22Rv1 (cell line): ENCODE results near the gene APCS.

ENCODE experiments used
- H3K27ac ChIP-seq: fragments of 450-650 bp; 2 replicates; pipeline ENCODE4 v1.5.1; 2017
- ZFX ChIP-seq: fragments of 450-650 bp; IDR thresholded peaks from 2 replicates; pipeline ENCODE4 v1.6.1; 2017; ENCODE audit warnings: antibody characterized with exemption, borderline replicate concordance
- TF ChIP-seq, protein P1 (sequence below): fragments of 450-650 bp; IDR thresholded peaks from 2 replicates; pipeline ENCODE4 v1.5.1; 2017; ENCODE audit warnings: mild to moderate bottlenecking

Gene APCS, protein sequence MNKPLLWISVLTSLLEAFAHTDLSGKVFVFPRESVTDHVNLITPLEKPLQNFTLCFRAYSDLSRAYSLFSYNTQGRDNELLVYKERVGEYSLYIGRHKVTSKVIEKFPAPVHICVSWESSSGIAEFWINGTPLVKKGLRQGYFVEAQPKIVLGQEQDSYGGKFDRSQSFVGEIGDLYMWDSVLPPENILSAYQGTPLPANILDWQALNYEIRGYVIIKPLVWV

DNA sequence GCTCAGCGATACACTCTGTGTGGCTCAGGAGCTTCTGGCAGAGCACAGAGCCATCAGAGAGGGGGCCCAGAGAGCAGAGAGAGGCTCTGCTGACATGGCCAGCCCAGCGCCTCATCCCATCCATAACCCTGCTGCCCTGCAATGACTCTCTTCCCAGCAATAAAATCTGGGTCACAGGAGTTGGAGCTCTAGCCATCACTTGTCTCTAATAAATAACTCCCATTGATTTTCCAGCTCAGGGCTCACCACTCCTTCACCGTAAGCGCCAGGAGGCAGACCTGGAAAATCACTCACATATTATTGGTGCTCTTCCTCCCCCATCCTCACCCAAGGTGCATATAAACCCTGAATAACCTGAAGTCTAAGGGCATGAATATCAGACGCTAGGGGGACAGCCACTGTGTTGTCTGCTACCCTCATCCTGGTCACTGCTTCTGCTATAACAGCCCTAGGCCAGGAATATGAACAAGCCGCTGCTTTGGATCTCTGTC, at the start of gene APCS:
APCS (plus strand) TSS at position 366 of the 491 bp plus-strand sequence; CDS start at position 462, 96 bp downstream.
- TF ChIP-seq ZFX = no peak
- TF ChIP-seq, protein P1, sequence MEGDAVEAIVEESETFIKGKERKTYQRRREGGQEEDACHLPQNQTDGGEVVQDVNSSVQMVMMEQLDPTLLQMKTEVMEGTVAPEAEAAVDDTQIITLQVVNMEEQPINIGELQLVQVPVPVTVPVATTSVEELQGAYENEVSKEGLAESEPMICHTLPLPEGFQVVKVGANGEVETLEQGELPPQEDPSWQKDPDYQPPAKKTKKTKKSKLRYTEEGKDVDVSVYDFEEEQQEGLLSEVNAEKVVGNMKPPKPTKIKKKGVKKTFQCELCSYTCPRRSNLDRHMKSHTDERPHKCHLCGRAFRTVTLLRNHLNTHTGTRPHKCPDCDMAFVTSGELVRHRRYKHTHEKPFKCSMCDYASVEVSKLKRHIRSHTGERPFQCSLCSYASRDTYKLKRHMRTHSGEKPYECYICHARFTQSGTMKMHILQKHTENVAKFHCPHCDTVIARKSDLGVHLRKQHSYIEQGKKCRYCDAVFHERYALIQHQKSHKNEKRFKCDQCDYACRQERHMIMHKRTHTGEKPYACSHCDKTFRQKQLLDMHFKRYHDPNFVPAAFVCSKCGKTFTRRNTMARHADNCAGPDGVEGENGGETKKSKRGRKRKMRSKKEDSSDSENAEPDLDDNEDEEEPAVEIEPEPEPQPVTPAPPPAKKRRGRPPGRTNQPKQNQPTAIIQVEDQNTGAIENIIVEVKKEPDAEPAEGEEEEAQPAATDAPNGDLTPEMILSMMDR = peak; percentile 7; the same call in 1 of the 2 replicates
- no peak within 1 kb of the TSS for H3K27ac ChIP-seq

DNA sequence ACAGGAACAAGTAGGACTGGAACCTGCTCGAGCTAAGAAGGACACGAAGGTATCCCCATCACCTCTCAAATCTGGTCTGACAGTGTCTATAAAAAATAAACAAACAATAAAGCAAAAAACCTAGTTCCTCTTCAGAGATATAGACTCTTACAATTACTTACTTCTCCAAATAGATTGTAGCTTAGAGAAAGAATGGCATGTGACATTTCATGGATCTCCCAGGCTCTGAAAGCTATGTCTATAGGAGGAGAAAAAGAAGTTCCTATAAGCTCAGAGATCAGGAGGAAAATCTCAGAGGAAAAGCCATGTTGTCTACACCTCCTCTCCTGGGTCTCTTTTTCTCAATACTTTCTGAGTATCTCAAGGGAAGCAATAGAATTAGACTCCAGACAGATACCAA, 39.5 kb upstream of the APCS start:
- H3K27ac ChIP-seq = no peak overlapping the region
- TF ChIP-seq, protein P1 = no peak
- TF ChIP-seq ZFX = no peak

DNA sequence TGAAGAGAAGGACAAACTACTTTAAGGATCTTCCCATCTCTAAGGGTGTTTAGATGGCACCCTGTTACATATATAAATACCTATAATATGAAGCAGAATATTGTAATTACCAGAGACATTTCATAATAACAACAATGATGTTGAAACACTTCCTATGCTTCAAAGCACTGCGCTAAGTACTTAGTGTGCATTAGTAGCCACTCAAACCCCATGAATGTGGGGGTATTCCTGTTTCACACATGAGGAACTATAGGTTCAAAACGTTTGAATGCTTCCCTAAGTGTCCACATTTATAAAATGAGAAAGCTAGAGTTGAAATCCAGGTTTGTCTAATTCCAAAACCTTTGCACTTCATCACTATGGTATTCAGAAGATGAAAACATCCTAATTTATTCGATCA, 33.4 kb upstream of the APCS start:
- no peak overlapping the region for H3K27ac ChIP-seq
- TF ChIP-seq ZFX = no peak
- TF ChIP-seq, protein P1 = no peak

DNA sequence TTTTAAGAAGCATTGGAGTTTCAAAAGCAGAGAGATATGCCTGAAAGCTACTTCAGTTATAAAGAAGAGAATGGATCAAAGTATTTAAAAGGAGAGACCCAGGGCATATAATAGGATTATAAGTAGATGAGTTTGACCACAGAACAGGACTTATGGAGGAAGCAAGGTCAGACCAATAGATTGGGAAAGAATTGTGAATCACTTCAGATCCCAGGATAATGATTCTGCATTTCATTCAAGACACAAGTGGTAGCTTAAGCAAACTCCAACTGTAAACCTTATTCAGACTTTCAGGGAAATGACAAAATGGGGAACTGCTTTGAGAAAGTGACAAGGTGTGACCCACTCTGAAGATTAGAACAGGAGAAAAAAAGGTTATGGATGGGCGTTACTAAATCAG, 32.9 kb upstream of the APCS start:
- H3K27ac ChIP-seq = no peak overlapping the region
- TF ChIP-seq, protein P1 = no peak
- TF ChIP-seq ZFX = no peak

DNA sequence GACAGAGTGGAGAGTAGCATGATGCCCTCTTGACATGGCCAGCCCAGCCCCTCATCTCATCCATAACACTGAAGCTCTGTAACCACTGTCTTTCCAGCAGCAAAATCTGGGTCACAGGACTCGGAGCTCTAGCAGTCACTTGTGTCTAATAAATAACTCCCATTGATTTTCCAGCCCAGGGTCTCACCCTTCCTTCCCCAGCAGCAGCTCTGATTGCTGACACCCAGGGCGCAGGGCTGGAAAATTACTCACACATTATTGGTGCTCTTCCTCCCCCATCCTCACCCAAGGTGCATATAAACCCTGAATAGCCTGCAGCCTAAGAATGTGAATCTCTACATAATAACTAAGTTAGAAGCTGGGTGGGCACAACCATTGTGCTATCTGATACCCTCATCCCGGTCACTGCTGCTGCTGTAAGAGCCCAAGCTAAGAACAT, 30.7 kb upstream of the APCS start:
- no peak overlapping the region for H3K27ac ChIP-seq
- TF ChIP-seq, protein P1 = no peak
- TF ChIP-seq ZFX = no peak

DNA sequence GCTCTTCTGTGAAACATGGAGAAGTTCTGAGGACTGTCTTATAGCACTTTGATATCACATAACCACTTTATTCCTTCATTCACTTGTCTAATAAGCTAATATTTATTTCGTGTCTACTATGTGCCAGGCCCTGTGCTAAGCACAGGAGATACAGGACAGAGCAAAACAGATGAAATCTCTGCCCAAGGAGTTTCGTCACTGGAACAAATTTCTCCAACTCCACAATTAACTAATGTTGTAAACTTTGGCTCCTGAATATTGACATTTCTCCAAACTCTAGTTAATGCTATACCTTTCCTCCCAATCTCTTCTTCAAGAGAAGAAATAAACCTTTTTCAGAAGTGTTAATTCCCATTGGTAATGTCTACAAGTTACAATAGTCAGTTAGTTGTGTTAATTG, 27.0 kb upstream of the APCS start:
- no peak overlapping the region for H3K27ac ChIP-seq
- TF ChIP-seq, protein P1 = no peak
- TF ChIP-seq ZFX = no peak

DNA sequence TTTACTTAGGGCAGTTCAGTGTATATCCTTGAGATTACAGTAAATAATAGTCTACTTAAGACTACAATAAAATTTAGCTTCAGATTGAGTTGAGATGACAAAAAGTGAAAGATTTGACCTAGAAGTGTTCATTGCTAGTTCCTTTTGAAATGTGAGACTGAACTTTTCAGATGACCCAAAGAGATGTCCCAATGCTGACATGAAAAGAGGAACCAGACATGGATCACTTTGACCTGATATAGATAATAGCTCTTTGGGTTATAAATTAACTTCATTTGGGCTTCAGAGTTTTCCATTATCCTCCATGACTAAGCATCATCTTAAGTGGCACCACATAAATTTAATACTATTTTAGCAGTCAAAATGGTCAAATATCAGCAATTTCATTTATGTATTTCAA, 26.1 kb upstream of the APCS start:
- H3K27ac ChIP-seq = no peak overlapping the region

More for the DNA sequence above, 26.1 kb upstream of the APCS start:
- no peak for TF ChIP-seq ZFX
- TF ChIP-seq, protein P1 = no peak
